ENCODE results near the gene ZNF678.

GRCh38 chr1:227540170-227541098 lies 22.9 kb upstream of the ZNF678 start:
- TF ChIP-seq EZH2 (IDR thresholded peaks at IDR 0.05; ENCODE audit: insufficient read depth, poor library complexity, severe bottlenecking): no peak
- no peak for TF ChIP-seq EZH2phosphoT487 (IDR thresholded peaks at IDR 0.05; ENCODE audit: insufficient read depth, low read depth)

Measured in GM23248 (cell line).